Stimulated activated CD8-positive, alpha-beta memory T cell treated with anti-CD3 and anti-CD28 coated beads, Interleukin-12 subunit alpha, Interleukin-12 subunit beta, amount 100 ng/mL, for 1 hour (primary cell): ENCODE measurements around the gene KDM4B.
A peak's percentile ranks its signal among the peaks of the same experiment; 100 is the strongest.

Source experiments
- DNase-seq: peaks from one replicate; pipeline ENCODE4 v3.0.0-alpha.2; 2020; ENCODE audit warnings: low read depth

Gene KDM4B

DNA sequence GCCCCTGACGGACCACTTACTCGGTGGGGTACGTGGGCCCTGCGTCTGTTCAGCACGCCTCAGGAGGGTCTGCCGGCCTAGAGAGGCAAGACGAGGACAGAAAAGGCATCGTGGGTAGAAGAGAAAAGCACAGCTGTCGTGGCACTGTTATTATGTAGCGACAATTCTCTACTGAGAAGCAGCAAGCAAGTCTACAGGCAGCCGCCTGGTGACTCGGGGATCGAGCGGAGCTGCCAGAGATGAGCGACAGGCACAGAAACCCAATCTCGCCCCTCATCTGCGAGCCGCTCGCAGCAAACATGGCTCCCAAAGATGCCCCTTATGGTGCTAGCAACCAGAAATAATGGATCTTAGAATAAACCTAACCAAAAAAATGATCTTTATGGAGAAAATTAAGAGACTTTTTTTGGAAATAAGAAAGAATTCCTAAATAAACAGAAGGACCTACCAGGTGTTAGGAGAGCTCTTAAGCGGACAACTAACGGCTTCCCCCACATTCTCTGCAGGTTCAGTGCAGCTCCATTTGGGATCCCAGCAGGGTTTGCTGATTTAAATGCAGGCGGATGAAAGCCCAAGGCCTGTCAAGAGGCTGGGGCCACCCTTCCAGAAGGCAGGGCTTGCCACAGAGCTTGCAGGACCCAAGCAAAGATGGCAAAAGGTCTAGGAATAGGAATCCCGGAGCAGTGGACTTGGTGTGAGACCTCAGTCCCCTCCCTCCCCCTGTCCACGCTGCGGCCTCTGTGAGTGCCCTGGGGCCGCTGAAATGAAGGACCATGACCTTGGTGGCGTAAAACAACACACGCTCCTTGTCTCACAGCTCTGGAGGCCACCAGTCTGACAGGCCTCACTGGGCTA lies 152.6 kb downstream of the KDM4B start:
- DNase-seq, result no peak

- DNase-seq, result no peak
Observed at GRCh38 chr19:5122121-5122400, 153.1 kb downstream of the KDM4B start.

DNA sequence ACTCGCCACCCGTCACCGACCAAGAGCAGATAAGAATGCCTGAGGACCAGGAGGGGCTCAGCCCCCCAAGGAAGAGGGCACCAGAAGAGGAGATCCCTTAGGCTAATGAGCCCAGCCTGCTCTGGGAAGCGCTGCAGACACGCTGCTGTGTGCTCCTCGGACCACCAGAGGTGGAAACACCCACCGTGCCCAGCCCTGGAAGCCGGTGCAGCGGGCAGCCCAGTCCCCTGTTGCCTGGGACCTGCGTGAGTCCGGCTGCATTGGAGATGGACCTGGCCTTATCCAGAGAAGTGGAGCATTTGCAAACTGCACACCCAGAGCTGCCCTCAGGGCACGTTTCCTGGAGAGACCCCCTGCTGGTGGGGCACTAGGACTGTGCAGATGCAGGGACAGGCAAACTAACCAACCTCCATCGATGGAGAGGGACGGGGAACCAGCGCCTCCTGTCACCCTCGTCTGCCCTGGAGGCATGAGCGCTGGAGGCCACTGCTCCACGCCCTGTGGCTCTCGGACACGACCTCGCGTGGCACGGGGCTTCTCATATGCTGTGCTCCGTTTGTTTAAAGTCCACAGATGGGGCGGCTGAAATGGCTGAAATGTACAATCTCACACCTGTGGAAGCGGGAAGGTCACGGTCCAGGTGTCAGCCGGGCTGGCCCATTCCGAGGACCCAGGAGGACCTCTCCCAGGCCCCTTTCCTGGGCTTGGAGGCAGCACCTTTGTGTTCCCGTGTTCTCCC lies 153.9 kb downstream of the KDM4B start:
- no peak for DNase-seq

GRCh38 chr19:5123646-5124045 lies 154.7 kb downstream of the KDM4B start:
- DNase-seq, result no peak

DNA sequence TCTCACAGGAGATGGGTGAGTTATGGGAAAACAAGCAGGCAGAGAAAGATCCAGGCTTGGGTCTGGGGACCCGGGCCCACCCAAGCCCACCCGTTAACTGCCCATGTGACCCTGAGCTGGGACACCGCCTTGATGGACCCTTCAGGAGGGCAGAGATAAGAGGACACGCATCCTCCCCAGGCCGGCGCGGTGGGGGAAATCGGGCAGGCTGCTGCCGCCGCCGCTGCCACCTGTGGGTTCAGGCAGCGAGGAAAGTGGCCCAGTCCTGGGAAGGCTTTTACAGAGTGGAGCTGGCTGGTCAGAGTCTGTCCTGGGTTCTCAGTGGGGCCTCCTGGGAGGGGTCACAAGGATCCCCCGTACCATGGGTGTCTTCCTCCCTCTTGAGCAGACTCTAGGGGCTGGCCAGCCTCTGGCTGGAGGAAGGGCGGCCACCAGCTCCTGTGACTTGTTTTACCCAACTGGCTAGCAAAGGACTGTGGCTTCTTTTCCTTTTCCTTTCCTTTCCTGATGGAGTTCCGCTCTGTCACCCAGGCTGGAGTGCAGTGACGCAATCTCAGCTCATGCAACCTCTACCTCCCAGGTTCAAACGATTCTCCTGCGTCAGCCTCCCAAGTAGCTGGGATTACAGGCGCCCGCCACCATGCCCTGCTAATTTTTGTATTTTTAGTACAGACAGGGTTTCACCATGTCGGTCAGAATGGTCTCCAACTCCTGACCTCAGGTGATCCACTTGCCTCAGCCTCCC lies 155.4 kb downstream of the KDM4B start:
- DNase-seq, result no peak

DNA sequence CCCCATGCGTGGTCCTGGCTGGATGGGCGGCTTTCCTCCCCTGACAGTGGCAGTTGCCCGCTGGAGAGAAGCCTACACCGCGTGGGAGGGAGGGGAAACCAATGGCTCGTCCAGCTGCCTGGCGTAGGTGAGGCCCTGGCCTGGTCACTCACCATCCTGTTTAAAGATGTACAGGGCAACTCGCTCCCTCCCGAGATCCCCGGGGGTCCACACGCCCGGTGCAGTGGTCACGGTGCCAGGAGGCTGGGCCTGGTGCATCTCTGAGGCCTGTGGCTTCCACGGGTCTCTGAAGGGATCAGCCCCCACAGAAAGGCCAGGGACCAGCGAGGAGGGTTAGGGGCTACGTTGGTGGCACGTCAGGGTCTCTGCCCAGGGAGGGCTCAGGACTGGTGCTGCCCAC lies 156.5 kb downstream of the KDM4B start:
- no peak for DNase-seq

GRCh38 chr19:5125797-5126497 lies 157.0 kb downstream of the KDM4B start:
- DNase-seq, result no peak

DNA sequence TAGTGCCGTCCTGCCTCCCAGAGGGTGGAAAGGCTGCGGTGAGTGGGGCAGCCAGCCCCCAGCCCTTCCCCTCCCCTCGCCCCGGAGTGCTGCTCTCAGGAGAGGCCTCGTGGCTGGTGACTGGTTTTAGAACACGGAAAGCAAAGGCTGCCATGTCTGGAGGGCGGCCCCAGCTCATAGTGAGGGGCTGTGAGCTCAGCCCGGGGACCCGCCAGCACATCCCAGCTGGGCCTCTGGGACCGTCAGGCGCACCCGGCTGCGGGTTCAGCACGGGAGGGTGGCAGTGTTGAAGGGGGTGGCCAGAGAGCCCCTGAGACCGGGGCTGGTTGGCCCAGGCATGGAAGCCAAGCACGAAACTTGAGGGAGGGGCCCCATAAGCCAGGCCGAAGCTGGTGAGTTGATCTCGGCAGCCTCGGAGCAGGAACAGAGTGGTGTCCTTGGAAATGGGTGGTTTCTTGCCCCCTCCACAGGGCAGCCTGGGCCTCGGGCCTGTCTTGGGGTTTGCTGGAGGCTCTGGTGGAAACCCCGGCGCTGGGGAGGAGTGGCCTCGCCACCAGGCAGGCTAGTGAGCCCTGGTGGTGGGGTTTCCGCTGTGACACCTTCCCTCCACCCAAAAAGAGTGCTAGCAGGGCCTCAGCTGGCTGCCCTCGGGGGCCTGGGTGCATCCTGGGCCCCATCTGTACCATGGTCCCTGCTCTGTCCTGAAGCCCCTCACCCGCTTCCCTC lies 157.7 kb downstream of the KDM4B start:
- DNase-seq, result no peak

DNA sequence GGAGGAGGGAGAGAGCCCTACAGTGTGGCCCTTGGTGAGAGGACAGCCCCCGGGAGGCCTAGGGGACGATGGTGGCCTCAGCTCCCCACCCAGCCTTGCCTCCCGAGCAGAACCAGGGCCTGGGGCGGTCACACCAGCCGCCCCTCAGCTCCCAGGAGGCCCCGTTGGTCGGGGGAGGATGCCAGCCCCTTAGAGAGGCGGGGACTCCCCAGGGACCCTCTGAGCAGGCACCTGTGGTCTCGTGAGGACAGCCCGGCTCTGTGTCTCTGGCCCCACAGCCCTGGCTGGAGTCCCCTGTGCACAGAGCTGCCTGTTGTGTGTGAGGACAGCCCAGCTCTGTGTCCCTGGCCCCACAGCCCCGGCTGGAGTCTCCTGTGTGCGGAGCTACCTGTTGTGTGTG lies 158.8 kb downstream of the KDM4B start:
- no peak for DNase-seq

- no peak for DNase-seq
Observed at GRCh38 chr19:5128251-5128935, 159.5 kb downstream of the KDM4B start.

GRCh38 chr19:5128936-5129389 lies 160.1 kb downstream of the KDM4B start:
- DNase-seq, result no peak

- no peak for DNase-seq
Observed at GRCh38 chr19:5129691-5130090, 160.8 kb downstream of the KDM4B start.

DNA sequence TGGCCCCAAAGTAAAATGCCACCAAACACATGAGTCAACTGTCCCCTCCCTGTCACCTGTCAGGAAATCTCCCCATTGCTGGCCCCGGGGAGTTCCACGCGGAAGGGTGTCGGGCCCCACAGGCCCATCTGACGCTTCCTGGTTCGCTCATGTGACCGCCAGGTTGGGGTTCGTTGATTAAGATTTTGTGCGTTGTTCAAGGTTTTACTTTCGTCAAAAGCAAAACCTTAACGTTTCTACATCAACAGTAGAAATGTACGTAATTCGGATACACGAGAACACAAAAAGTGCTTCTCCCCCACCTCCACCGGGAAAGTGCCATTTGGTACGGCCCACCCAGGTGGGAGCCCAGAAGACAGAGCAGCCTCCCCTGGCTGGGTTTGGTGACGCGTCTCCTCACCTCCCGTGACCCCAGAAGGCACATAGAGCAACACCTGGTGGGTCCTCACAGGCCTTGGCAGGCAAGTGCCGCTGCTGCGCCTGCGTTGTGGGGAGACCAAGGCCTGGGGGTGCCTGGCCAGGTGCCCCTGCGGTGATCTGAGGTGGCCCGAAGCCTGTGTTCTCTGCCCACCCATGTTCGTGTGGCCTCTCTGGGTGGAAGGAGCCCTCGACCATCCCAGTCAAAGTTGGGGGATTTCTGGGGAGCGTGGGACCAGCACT lies 161.6 kb downstream of the KDM4B start:
- DNase-seq, result peak; percentile 22

GRCh38 chr19:5131031-5131505 lies 162.2 kb downstream of the KDM4B start:
- DNase-seq, result no peak

GRCh38 chr19:5131506-5132205 lies 162.7 kb downstream of the KDM4B start:
- DNase-seq, result no peak

DNA sequence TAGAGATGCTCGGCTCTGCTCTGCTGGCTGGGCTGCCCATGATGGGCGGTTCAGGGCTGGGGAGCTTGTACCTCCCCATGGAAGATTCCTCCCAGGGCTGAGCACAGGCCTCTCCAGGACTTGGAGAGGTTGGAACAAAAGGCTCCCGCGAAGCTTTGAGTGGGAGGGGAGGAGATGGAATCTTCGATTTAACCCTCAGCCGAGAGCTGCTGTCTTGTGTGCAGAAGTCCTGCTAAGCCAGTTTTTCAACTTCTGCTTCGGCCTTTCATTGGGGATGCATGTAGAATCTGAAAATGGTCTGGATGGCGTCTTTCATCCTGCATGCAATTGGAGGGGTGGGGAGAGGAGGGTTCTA lies 163.3 kb downstream of the KDM4B start:
- no peak for DNase-seq

GRCh38 chr19:5132698-5133651 lies 164.1 kb downstream of the KDM4B start:
- no peak for DNase-seq

DNA sequence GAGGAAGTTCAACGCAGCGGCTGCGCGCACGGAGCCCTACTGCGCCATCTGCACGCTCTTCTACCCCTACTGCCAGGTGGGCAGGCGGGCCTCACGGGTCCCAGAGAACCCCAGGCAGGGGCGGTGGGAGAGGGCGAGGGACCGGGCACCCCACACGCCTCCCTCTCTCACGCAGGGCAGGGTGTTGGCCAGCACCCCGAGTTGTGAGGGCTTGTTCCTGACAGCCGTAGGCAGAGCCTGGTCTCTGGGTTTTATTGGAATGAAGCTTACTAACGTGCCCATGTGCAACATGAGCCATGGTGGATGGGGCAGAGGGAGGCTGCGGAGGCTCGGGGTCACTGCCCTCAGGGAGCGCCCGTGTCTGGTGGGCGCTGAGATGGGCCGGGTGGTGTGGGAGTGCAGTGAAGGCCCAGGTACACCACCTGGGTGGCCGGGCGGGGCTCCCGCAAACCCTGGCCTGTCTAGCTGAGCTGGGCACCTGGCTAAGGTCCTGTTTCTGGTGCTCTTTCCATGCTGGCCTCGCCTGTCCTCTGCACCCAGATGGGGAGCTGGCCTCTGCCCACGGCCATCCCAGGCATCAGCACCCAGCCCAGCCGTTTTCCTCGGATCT lies 165.2 kb downstream of the KDM4B start:
- DNase-seq, result no peak
